Measurements from ENCODE around the gene ARHGEF10L.

The ARHGEF10L gene

GRCh38 chr1:17680308-17680707 lies 140.8 kb downstream of the ARHGEF10L start:
- Histone ChIP-seq H4K20me1 (ENCODE audit: control insufficient read depth, insufficient read depth, low read depth, low read length) (no peaks in the 10 kb centered on the region), H3K79me2 (ENCODE audit: control insufficient read depth, low read length) (no peaks in the 10 kb centered on the region)

GRCh38 chr1:17682400-17682799 lies 142.9 kb downstream of the ARHGEF10L start:
- no peaks in the 10 kb centered on the region for H3K36me3 ChIP-seq (ENCODE audit: control insufficient read depth, low read length)
- H3K9me3 ChIP-seq (ENCODE audit: control insufficient read depth, insufficient read depth, low read length) = no peaks in the 10 kb centered on the region
- no peaks in the 10 kb centered on the region for H3F3A ChIP-seq (ENCODE audit: control insufficient read depth, insufficient read depth)
- no peak overlapping the region for H3K4me3 ChIP-seq (ENCODE audit: low read length)
- H3K27ac ChIP-seq (ENCODE audit: low read depth, low read length) = no peak overlapping the region
- no peaks in the 10 kb centered on the region for H3K79me2 ChIP-seq (ENCODE audit: control insufficient read depth, low read length)
- no peaks in the 10 kb centered on the region for H3K27me3 ChIP-seq (ENCODE audit: control insufficient read depth, low read length)
- no peak overlapping the region for H3K4me2 ChIP-seq (ENCODE audit: low read length)
- TF ChIP-seq CTCF (IDR thresholded peaks at IDR 0.05; ENCODE audit: low read depth, low read length, poor library complexity, severe bottlenecking) = no peak
- no peak for TF ChIP-seq EZH2phosphoT487 (IDR thresholded peaks at IDR 0.05; ENCODE audit: borderline replicate concordance, low read length)
- H4K20me1 ChIP-seq (ENCODE audit: control insufficient read depth, insufficient read depth, low read depth, low read length) = no peaks in the 10 kb centered on the region
- no peaks in the 10 kb centered on the region for H3K9me2 ChIP-seq (replicated peaks; ENCODE audit: control insufficient read depth, low read length)
- H3K4me1 ChIP-seq (ENCODE audit: control insufficient read depth, low read length) = no peaks in the 10 kb centered on the region

More at GRCh38 chr1:17680308-17680707, 140.8 kb downstream of the ARHGEF10L start:
- no peak for TF ChIP-seq EZH2phosphoT487 (IDR thresholded peaks at IDR 0.05; ENCODE audit: borderline replicate concordance, low read length)
- no peak for TF ChIP-seq CTCF (IDR thresholded peaks at IDR 0.05; ENCODE audit: low read depth, low read length, poor library complexity, severe bottlenecking)
- no peak overlapping the region for H3K4me2 ChIP-seq (ENCODE audit: low read length)
- H3K27ac ChIP-seq (ENCODE audit: low read depth, low read length) = no peak overlapping the region
- peaks cover 6% of the 10 kb centered on the region; the same call in 1 of the 2 replicates for H3K9me3 ChIP-seq (ENCODE audit: control insufficient read depth, insufficient read depth, low read length)
- no peaks in the 10 kb centered on the region for H3K36me3 ChIP-seq (ENCODE audit: control insufficient read depth, low read length)
- no peaks in the 10 kb centered on the region for H3K9me2 ChIP-seq (replicated peaks; ENCODE audit: control insufficient read depth, low read length)
- no peak overlapping the region for H3K4me3 ChIP-seq (ENCODE audit: low read length)
- no peaks in the 10 kb centered on the region for H3K27me3 ChIP-seq (ENCODE audit: control insufficient read depth, low read length)
- no peaks in the 10 kb centered on the region for H3K4me1 ChIP-seq (ENCODE audit: control insufficient read depth, low read length)
- H3F3A ChIP-seq (ENCODE audit: control insufficient read depth, insufficient read depth) = no peaks in the 10 kb centered on the region

- Histone ChIP-seq H3K27ac (ENCODE audit: low read depth, low read length) (no peak overlapping the region), H4K20me1 (ENCODE audit: control insufficient read depth, insufficient read depth, low read depth, low read length) (no peaks in the 10 kb centered on the region), H3K4me3 (ENCODE audit: low read length) (no peak overlapping the region), H3F3A (ENCODE audit: control insufficient read depth, insufficient read depth) (no peaks in the 10 kb centered on the region), H3K27me3 (ENCODE audit: control insufficient read depth, low read length) (no peaks in the 10 kb centered on the region), H3K79me2 (ENCODE audit: control insufficient read depth, low read length) (no peaks in the 10 kb centered on the region), H3K9me2 (replicated peaks; ENCODE audit: control insufficient read depth, low read length) (no peaks in the 10 kb centered on the region), H3K9me3 (ENCODE audit: control insufficient read depth, insufficient read depth, low read length) (no peaks in the 10 kb centered on the region), H3K4me1 (ENCODE audit: control insufficient read depth, low read length) (no peaks in the 10 kb centered on the region), H3K36me3 (ENCODE audit: control insufficient read depth, low read length) (no peaks in the 10 kb centered on the region), H3K4me2 (ENCODE audit: low read length) (no peak overlapping the region)
- no peak for TF ChIP-seq CTCF (IDR thresholded peaks at IDR 0.05; ENCODE audit: low read depth, low read length, poor library complexity, severe bottlenecking)
- TF ChIP-seq EZH2phosphoT487 (IDR thresholded peaks at IDR 0.05; ENCODE audit: borderline replicate concordance, low read length) = no peak
These were observed 144.1 kb downstream of the ARHGEF10L start for GRCh38 chr1:17683598-17683997.

Data from DOHH2 (cell line).